HG02870 (cell line): ENCODE data around the gene NBDY.
"Not testable (repeated sequence)": the region's sequence is repeated elsewhere in the genome, so short reads cannot be mapped to it uniquely, and the experiment has no call there.

Source experiments
- ATAC-seq: cut with Tn5 transposase; IDR thresholded peaks from one replicate; pipeline ENCODE4 v1.9.1; 2021; ENCODE audit warnings: mild to moderate bottlenecking, moderate library complexity; ENCODE audit not compliant: unreplicated experiment

The NBDY gene

DNA sequence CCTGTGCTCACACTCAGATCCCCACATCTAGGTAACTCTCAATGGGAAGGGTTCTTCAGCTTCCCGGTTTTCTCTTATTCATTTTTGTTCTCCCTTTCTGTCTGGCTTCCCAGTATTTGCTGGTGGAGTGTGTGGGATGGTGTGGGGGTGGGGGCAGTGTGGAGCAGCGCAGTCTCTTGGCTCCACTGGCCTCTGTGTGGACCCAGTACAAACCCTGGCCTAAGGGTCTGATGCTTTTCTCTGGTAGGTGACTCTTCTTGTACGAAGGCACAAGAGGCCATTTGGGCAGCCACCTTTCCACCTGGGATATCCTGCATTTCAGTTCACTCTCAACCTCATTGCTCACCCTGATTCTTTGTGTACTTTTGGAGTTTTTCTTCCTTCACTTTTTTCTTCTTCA lies 71.3 kb downstream of the NBDY start:
- ATAC-seq = no peak

DNA sequence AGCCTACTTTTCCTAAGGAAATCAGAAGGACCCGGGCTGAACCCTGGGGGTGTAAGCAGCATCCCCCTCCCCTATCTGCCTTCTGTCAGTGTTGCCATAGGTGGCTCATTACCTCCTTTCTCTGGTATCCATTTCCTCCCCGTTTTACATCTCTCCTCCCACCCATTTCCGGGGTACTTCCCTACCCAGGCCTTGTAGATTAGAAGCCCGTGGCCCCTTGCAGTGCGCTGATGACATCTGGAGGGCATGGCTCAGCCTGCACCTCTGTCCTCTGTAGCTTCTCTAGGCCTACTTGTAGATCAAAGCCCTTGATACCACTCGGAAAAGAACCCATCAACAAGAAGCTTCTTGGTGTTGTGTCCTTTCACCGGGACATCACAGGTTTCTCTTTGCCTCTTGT lies 71.8 kb downstream of the NBDY start:
- ATAC-seq = peak; percentile 72

DNA sequence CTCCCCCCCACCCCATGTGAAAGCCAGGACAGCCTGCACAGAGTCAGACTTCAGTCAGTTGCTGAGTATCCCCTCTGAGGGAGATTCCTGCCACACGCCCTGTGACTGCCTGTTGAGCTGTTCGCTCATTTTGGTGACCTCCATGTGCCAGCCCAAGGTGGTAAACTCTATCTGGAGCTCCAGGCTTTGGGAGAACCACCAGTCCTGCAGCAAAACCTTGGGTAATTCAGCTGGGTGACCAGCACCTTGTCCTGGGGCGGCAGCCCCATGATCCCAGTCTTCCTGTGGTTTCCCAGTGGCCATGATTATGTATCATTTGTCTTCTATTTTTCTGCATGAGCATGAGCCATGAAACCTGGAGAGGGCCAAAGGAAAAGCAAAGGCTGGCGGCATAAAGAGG lies 73.4 kb downstream of the NBDY start:
- ATAC-seq = no peak

DNA sequence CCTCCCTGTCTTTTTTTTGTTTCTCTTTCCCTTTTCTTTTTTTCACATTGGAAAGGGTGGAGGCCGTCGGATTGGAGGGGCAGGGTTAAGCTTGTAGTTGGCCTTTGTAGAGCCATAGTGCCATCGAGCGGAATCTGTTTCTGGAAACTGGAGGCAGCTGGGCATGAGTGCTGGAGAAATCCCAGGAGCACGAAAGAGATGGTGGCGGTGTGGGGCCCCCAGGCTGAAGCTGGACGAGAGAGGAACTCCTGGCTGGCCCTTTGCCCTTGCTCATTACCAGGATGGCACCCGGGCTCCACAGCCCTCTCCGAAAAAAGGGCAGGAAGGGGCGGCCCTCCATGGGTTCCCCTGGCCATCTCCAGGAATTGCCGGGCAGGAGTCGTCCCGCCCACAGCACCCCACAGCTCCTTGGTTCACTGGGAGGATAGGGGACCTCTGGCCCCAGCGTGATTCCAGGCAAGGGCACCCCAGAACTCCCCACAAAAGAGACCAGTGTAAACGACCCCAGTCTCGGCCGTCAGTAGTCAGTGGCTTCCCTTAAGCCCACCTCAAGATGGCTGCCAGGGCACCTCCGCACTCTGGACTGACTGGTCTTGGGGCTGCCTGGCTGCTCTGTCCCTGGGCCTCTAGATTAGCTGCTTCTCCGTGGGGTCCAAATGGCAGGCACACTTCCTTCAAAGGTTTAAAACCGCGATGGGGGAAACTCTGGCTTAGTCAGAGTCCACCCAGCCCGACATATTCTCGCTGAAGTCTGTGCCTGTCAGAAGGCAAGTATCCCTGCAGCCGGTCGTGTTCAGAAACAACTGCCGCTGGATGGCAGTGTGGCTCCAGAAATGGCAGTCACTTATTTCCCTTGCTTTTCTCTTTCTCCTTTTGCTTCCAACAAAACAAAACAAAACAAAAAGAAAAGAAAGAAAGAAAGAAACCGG lies 74.1 kb downstream of the NBDY start:
- peak; percentile 43 for ATAC-seq

DNA sequence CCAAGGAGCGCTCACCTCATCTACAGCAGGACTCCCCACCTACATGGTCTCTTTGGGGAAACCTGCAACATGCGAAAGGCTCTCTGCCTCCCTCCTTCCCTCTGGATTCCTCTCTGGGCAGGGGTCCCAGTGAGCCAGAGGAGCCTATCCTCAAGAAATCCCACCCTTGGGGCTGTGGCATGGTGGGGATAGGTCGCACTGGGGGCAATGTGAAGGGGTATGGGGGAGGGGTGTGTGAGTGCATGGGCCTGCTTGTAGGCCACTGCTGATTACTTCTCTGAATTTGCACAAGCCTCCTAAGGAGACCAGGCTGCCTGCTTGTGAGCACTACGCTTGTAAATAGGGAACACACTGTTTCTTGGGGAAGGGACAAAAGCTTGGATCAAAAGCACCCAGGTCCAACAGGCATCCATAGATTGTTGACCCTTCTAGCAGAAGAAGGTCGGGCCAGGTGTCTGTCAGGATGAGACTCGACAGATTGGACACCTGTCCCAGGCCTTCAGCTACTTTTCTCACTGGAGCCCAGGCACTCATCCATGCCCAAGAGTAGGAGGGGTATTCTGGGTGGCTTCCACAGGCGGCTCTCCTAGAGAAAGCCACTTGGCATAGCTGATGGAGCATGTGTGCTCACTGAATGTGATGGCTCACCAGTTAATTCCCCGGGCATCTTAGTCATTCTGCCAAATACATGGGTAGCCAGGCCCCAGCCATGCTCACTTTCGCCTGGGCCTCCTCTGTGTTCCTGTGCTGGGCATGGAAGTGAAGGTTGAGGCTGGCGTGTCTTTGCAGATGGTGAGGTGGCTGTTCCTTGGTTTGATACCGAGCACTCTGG lies 75.0 kb downstream of the NBDY start:
- no peak for ATAC-seq

DNA sequence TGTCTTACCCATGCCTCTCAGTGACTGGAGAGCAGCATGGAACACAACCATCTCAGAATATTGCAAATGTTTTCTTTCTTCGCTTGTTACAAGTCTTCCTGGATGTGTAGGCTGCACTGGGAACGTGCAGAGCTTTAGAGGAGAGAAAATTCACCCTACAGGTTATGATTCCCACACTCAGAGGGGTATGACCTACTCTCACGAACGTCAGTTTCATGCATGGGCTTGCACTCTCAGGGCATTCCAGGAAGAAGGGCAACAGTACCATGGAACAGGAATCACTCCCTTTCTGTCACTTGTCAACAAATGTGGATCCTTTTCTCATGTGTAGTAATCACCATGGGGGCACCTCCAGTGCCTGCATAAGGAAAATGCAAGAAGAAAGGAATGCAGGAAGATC lies 75.8 kb downstream of the NBDY start:
- no peak for ATAC-seq

DNA sequence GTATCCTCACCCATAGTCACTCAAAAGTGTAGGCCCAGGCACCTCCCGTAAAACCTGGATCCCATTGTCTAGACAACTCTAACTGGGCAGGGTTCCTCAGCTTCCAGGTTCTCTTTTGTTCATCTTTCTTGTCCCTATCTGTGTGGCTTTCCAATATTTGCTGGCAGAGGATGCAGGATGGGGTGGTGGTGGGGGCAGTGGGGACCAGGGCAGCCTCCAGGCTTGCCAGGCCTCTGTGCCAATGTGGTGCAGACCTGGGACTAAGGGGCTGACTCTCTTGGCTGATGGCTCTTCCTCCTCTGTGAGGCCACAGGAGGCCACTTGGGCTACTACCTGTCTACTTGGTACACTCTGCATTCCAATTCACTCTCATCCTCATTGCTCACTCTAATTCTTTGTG lies 76.4 kb downstream of the NBDY start:
- no peak for ATAC-seq

DNA sequence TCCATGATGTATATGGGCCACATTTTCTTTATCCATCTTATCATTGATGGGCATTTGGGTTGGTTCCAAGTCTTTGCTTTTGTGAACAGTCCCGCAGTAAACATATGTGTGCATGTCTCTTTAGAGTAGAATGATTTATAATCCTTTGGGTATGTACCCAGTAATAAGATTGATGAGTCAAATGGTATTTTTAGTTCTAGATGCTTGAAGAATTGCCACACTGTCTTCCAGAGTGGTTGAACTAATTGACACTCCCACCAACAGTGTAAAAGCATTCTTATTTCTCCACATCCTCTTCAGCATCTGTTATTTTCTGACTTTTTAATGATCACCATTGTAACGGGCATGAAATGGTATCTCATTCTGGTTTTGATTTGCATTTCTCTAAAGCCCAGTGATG lies 77.1 kb downstream of the NBDY start:
- ATAC-seq = not testable (repeated sequence)

DNA sequence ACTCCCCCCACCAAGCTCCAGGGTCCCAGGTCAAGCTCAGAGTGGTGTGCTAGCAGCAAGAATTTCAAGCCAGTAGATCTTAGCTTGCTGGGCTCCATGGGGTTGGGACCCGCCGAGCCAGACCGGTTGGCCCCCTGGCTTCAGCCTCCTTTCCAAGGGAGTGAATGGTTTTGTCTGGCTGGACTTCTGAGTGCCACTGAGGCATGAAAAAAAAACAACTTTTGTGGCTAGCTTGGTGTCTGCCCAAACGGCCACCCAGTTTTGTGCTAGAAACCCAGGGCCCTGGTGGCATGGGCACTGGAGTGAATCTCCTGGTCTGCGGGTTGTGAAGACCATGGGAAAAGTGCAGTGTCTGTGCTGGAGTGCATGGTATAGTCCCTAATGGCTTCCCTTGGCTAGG lies 82.6 kb downstream of the NBDY start:
- ATAC-seq = no peak

DNA sequence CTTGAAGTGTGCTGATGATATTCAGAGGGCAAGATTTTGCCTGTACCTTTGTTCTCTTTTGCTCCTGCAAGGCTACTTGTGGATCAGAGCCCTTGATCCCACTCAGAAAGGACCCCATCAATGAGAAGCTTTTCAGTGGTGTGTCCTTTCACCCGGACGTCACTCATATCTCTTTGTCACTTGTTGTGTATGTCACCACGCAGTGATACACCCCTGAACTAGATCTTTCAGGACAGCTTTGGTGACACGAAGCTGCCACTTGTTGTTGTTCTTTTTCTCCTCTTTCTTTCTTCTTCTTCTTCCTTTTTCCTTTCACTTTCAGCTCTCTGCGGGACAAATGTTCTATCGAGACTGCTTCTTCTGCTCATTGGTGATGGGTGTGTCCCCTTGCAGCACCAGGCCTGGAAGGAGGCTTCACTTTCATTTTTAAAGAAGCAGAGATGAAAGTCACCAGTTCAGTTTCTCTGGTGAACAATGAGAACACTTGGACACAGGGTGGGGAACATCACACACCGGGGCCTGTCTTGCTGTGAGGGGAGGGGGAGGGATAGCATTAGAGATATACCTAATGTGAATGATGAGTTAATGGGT lies 83.6 kb downstream of the NBDY start:
- ATAC-seq = peak; percentile 87

DNA sequence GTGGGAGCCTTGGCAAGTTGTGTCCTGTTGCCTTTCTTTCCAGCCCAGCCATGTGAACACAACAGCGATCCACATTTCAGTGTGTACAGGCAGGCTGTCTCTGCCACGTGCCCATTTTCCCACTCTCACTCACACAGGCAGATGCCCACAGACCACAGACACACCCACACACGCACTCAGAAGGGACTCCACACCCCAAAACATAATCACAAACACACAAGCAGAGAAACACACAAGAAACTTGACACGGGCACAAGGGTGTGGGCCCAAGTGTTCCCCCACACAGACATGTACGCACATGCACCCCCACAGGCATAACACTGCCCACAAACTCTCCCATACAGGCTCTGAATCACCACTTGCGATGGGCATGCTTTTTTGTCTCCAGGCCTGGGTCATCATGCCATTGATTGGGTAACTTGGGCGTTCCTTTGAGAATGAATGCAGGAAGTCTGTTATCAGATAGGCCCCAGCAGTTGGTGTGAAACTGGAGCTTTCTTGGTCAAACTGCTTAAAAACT lies 84.3 kb downstream of the NBDY start:
- ATAC-seq = peak; percentile 38

DNA sequence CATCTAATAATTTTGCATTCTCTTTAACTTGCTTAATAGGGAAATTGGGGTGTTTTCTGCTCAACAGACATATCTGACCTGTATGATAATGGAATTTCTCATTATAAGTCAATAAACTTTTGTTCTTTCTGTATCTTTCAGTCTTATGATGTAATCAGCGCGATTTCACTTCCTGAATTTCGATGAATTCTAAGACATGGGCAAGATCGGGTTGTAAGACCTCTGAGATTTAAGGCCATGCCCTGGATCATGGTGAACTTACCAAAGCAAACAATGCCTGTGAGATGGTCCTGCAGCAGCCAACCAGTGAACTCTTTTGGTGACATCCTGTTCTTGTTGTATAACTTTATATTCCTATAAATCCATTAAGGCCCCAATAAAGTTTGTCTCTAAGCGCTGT lies 88.1 kb downstream of the NBDY start:
- no peak for ATAC-seq

DNA sequence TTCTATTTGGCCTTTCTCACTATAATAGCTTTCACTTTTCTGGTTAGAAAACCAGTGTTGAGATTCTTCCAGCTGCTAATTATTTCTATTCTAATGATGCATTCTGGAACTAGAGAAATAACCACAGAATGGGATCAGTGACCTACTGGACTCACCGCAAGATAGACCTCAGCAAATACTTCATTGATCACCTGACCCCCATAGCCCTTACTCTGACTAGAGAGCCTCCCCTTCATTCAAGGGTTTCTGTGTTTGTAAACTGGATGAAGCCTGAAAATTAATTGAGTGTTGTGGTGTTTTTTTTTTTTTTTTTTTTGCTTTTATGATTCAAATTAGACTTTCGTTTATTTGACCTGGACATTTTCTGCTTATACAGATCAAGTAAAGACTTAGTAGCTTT lies 97.0 kb downstream of the NBDY start:
- ATAC-seq = peak; percentile 56

DNA sequence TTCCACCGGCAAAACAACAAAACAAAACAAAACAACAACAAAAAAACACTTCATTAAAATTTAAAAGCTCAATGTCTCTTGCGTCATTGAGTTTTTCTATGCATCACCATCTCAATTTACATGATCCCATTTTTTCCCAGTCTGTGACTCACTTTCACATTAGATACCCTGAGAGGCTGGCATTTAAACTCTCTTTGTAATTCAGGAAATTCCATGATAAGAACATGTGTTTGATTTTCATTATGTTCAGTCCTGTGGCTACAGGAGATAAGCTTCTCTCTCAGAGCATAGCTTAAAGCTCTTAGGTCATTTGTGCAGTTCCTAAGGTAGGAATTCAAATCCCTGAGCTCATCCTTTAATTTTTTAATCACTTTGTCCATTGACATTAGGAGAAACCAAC lies 104.6 kb downstream of the NBDY start:
- ATAC-seq = no peak

DNA sequence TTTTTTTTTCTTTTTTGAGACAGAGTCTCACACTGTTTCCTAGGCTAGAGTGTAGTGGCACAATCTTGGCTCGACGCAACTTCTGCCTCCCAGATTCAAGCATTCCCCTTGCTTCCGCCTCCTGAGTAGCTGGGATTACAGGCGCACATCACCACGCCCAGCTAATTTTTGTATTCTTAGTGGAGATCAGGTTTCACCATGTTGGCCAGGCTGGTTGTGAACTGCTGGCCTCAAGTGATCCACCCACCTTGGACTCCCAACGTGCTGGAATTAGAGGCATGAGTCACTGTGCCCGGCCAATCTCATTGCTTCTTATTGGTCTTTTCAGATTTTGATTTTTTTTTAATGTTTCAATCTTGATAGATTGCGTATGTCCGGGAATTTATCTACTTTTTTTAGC lies 124.4 kb downstream of the NBDY start:
- no peak for ATAC-seq

DNA sequence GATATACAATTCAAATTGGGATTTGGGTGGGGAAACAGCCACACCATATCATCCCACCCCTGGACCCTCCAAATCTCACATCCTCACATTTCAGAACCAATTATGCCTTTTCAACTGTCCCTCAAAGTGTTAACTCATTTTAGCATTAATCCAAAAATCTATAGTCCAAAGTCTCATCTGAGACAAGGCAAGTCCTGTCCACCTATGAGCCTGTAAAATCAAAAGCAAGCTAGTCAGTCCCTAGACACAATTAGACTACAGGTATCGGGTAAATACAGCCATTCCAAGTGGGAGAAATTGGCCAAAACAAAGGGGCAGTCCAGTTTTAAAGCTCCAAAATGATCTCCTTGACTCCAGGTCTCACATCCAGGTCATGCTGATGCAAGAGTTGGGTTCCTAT lies 128.0 kb downstream of the NBDY start:
- ATAC-seq = no peak

DNA sequence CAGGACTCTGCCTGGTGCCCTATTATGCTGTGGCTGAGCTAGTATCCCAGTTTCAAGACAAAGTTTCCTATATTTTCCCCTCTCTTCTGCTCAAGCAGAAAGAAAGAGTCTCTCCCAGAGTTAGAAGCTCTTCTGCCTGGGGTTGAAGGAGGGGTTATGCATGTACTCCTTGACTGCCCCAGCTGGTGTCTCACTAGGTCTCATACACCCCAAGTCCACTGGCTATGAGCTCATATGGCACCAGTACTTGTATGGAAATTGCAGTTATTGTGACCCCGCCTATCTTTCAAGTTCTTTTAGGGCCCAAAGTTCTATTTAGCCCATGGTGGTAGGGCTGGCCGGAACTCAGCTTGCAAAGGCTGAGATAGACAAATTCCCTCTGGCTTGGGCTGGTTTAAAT lies 131.8 kb downstream of the NBDY start:
- no peak for ATAC-seq
